PC-3 (cell line): Measurements from ENCODE around the gene NIM1K. TPM values are rescaled to one million over a fixed set of nuclear protein-coding genes. Genes with fewer than 3 reads are reported as not detected.

ENCODE experiments used
- ATAC-seq: fragments of 200-7000 bp; cut with Tn5 transposase; 2 replicates; pipeline ENCODE4 v1.9.1; 2020; ENCODE audit warnings: mild to moderate bottlenecking, moderate library complexity
- BruUV-seq: library from RNA; stranded (reverse); fragments of 400-500 nt; replicated peaks from 2 replicates; lab custom pipeline; 2021; lab: Mats Ljungman, UMichigan
- CTCF ChIA-PET: fragments of 300-600 bp; sonication (Branson Sonifier 250); formaldehyde crosslinking; loops from one replicate; lab custom pipeline; 2022; ENCODE audit warnings: antibody characterized with exemption; lab: Charles Lee
- POLR2A ChIA-PET: fragments of 300-600 bp; sonication (Branson Sonifier 250); formaldehyde crosslinking; loops from one replicate; lab custom pipeline; 2022; ENCODE audit warnings: antibody characterized with exemption; ENCODE audit not compliant: unreplicated experiment; lab: Charles Lee
- DNase-seq: peaks from one replicate; pipeline ENCODE4 v3.0.0-alpha.2; 2015
- H2AFZ ChIP-seq: fragments of 300-600 bp; sonication (generic); 2 replicates; pipeline ENCODE4 v1.6.0; 2016; ENCODE audit warnings: antibody characterized with exemption, low read length
- H3F3A ChIP-seq: fragments of 300-600 bp; sonication (generic); one replicate; pipeline ENCODE4 v1.6.0; 2017; ENCODE audit warnings: antibody characterized with exemption, low read length, control low read depth, mild to moderate bottlenecking; ENCODE audit not compliant: unreplicated experiment
- H3K27ac ChIP-seq: fragments of 300-600 bp; sonication (generic); 2 replicates; pipeline ENCODE4 v1.5.1; 2016; ENCODE audit warnings: mild to moderate bottlenecking, low read length
- H3K27me3 ChIP-seq: fragments of 300-600 bp; sonication (generic); 2 replicates; pipeline ENCODE4 v1.6.1; 2016; ENCODE audit warnings: low read length, mixed read lengths
- H3K36me3 ChIP-seq: fragments of 300-600 bp; sonication (generic); 2 replicates; pipeline ENCODE4 v1.6.1; 2016; ENCODE audit warnings: low read depth, mixed run types, low read length, mixed read lengths
- H3K4me1 ChIP-seq: fragments of 300-600 bp; sonication (generic); 2 replicates; pipeline ENCODE4 v1.5.1; 2016; ENCODE audit warnings: low read length; ENCODE audit not compliant: insufficient read depth
- H3K4me2 ChIP-seq: fragments of 300-600 bp; sonication (generic); 2 replicates; pipeline ENCODE4 v1.6.0; 2016; ENCODE audit warnings: low read length
- H3K4me3 ChIP-seq: fragments of 300-600 bp; sonication (generic); 2 replicates; pipeline ENCODE4 v1.5.1; 2016; ENCODE audit warnings: mild to moderate bottlenecking, low read length, mixed read lengths
- H3K79me2 ChIP-seq: fragments of 300-600 bp; sonication (generic); 2 replicates; pipeline ENCODE4 v1.6.1; 2017; ENCODE audit warnings: low read length, mixed read lengths
- H3K9ac ChIP-seq: fragments of 300-600 bp; sonication (generic); 2 replicates; pipeline ENCODE4 v1.6.0; 2016; ENCODE audit warnings: mild to moderate bottlenecking, low read length
- H3K9me2 ChIP-seq: fragments of 300-600 bp; sonication (generic); replicated peaks from 2 replicates; pipeline ENCODE4 v1.6.1; 2016; ENCODE audit warnings: mixed run types, low read length, mixed read lengths
- H3K9me3 ChIP-seq: fragments of 300-600 bp; sonication (generic); 2 replicates; pipeline ENCODE4 v1.6.1; 2016; ENCODE audit warnings: low read length, mixed read lengths
- H4K20me1 ChIP-seq: fragments of 300-600 bp; sonication (generic); 2 replicates; pipeline ENCODE4 v1.6.1; 2016; ENCODE audit warnings: low read length, mixed read lengths
- EZH2 ChIP-seq: fragments of 300-600 bp; sonication (generic); IDR thresholded peaks from one replicate; pipeline ENCODE4 v1.6.1; 2017; ENCODE audit warnings: antibody characterized with exemption, mild to moderate bottlenecking, low read length; ENCODE audit not compliant: unreplicated experiment
- EZH2phosphoT487 ChIP-seq: fragments of 300-600 bp; sonication (generic); IDR thresholded peaks from 2 replicates; pipeline ENCODE4 v1.6.1; 2018; ENCODE audit warnings: mild to moderate bottlenecking, antibody characterized with exemption, low read length, borderline replicate concordance
- intact Hi-C: fragments of 100-400 bp; cut with micrococcal nuclease; formaldehyde crosslinking; loops from 2 replicates; pipeline ENCODE4 v1.9.0; 2023
- total RNA-seq: library from RNA; depleted of rRNA; stranded (reverse); fragments of >200 nt; gene quantifications from 2 replicates; pipeline ENCODE4 v1.2.3, GENCODE V29; 2014
- TF ChIP-seq, protein P1 (sequence below): fragments of 300-600 bp; sonication (generic); conservative IDR thresholded peaks from 2 replicates; pipeline ENCODE4 v1.5.1; 2017; ENCODE audit warnings: antibody characterized with exemption, low read depth, mild to moderate bottlenecking, low read length

Gene NIM1K
- total RNA-seq, 1 experiment from 2014 or later = 0.26 TPM

GRCh38 chr5:43281840-43282658 lies 90.0 kb downstream of the NIM1K start:
- peak; percentile 71 for ATAC-seq

GRCh38 chr5:43286623-43287022 lies 94.6 kb downstream of the NIM1K start:
- H3K9ac ChIP-seq = no peak overlapping the region
- no peaks in the 10 kb centered on the region for H3K9me3 ChIP-seq
- no peak overlapping the region for H2AFZ ChIP-seq
- H3K79me2 ChIP-seq = no peaks in the 10 kb centered on the region
- peaks cover 53% of the 10 kb centered on the region for H3K4me1 ChIP-seq
- no peak overlapping the region for H3K4me3 ChIP-seq
- ChIA-PET CTCF (no interaction called here), POLR2A (no interaction called here)
- no peak overlapping the region for H3K27ac ChIP-seq
- no peaks in the 10 kb centered on the region for H4K20me1 ChIP-seq
- no TSS peak for BruUV-seq
- peaks cover 20% of the 10 kb centered on the region for H3F3A ChIP-seq
- intact Hi-C loops = no loop called here
- H3K36me3 ChIP-seq = peaks cover 37% of the 10 kb centered on the region
- 0 out of 2 replicates have a peak, but pooled peaks cover 8% of the 10 kb centered on the region for H3K9me2 ChIP-seq
- no peaks in the 10 kb centered on the region for H3K27me3 ChIP-seq
- H3K4me2 ChIP-seq = no peak overlapping the region
- DNase-seq (no peak), ATAC-seq (no peak)
- TF ChIP-seq EZH2phosphoT487 (no peak), EZH2 (no peak)
- TF ChIP-seq, protein P1, sequence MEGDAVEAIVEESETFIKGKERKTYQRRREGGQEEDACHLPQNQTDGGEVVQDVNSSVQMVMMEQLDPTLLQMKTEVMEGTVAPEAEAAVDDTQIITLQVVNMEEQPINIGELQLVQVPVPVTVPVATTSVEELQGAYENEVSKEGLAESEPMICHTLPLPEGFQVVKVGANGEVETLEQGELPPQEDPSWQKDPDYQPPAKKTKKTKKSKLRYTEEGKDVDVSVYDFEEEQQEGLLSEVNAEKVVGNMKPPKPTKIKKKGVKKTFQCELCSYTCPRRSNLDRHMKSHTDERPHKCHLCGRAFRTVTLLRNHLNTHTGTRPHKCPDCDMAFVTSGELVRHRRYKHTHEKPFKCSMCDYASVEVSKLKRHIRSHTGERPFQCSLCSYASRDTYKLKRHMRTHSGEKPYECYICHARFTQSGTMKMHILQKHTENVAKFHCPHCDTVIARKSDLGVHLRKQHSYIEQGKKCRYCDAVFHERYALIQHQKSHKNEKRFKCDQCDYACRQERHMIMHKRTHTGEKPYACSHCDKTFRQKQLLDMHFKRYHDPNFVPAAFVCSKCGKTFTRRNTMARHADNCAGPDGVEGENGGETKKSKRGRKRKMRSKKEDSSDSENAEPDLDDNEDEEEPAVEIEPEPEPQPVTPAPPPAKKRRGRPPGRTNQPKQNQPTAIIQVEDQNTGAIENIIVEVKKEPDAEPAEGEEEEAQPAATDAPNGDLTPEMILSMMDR = no peak

More at GRCh38 chr5:43281840-43282658, 90.0 kb downstream of the NIM1K start:
- H4K20me1 ChIP-seq = no peaks in the 10 kb centered on the region
- peak overlapping the region; percentile 25; the same call in 1 of the 2 replicates for H3K9ac ChIP-seq
- intact Hi-C loops = no loop called here
- peak overlapping the region; percentile 81 for H3K27ac ChIP-seq
- H3K9me3 ChIP-seq = no peaks in the 10 kb centered on the region
- BruUV-seq = no TSS peak
- no peak for TF ChIP-seq EZH2
- TF ChIP-seq, protein P1 = 0 out of 2 replicates have a peak, but pooled peaks have one; percentile 13
- no peak for TF ChIP-seq EZH2phosphoT487
- POLR2A ChIA-PET = interaction anchor here (0.5 kb wide), 1 partner anchor 202 kb away, joined by 22 read pairs; the partner anchor contains the start of gene TMEM267
- peak overlapping the region; percentile 17 for H3K4me2 ChIP-seq
- H2AFZ ChIP-seq = no peak overlapping the region
- CTCF ChIA-PET = no interaction called here
- peak; percentile 91 for DNase-seq
- no peaks in the 10 kb centered on the region for H3K27me3 ChIP-seq
- peaks cover 25% of the 10 kb centered on the region for H3K4me1 ChIP-seq
- H3K36me3 ChIP-seq = peaks cover 7% of the 10 kb centered on the region
- peaks cover 13% of the 10 kb centered on the region for H3F3A ChIP-seq
- 0 out of 2 replicates have a peak, but pooled peaks cover 8% of the 10 kb centered on the region for H3K9me2 ChIP-seq
- H3K4me3 ChIP-seq = no peak overlapping the region
- no peaks in the 10 kb centered on the region for H3K79me2 ChIP-seq

- H3K79me2 ChIP-seq = no peaks in the 10 kb centered on the region
- BruUV-seq = no TSS peak
- H3K9ac ChIP-seq = no peak overlapping the region
- H3K27ac ChIP-seq = no peak overlapping the region
- H4K20me1 ChIP-seq = no peaks in the 10 kb centered on the region
- peaks cover 12% of the 10 kb centered on the region for H3F3A ChIP-seq
- H3K4me1 ChIP-seq = peaks cover 44% of the 10 kb centered on the region
- H3K9me3 ChIP-seq = no peaks in the 10 kb centered on the region
- ChIA-PET POLR2A (no interaction called here), CTCF (no interaction called here)
- DNase-seq = no peak
- 0 out of 2 replicates have a peak, but pooled peaks cover 8% of the 10 kb centered on the region for H3K9me2 ChIP-seq
- TF ChIP-seq EZH2phosphoT487 (no peak), EZH2 (no peak)
- TF ChIP-seq, protein P1 = no peak
- H2AFZ ChIP-seq = no peak overlapping the region
- intact Hi-C loops = no loop called here
- no peak overlapping the region for H3K4me3 ChIP-seq
- peaks cover 42% of the 10 kb centered on the region for H3K36me3 ChIP-seq
- H3K27me3 ChIP-seq = no peaks in the 10 kb centered on the region
- no peak for ATAC-seq
- no peak overlapping the region for H3K4me2 ChIP-seq
These were observed 95.5 kb downstream of the NIM1K start for GRCh38 chr5:43287493-43287892.
